ENCODE measurements around the gene ADCY4.

The ADCY4 gene

DNA sequence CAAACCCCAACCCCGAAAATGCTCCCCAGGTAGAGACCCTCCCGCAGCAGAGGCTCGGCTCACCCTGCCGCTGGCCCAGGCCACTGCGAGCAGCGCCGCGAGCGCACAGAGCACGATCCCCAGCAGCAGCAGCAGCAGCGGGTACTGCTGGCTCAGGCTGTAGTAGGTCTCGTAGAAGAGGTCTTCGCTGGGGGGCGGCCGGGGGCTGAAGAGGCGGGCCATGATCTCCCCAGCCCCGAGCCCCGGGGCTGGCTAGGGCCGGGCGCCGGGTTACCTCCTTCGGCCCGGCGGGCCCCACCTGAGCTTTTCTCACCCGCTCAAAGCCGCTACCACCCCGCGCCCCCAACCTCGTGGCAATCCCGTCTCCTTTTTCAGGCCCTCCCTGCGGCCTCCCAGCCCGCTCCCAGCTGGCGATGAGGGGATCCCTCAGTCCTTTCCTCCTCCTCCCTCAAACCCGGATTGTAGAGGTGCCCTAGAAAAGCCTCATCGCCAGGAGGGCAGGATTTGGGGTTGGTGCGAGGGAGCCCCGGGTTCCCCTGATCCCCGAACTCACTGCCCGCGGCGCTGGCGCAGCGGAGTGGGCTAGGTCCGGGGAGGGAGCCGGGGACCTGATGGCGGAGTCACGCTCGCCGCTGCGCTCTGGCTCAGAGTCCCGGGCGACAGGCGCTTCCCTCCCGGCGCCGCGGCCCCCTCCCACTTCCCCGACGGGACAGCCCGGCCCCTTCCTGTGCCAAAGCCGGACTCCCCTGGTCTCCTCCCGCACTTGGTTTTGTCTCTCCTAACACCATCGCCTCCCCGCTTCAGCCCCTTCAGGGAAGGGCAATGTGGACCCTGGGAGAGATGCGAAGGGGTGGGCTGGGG is at the start of gene ADCY4:
TSS of gene ADCY4 (minus strand) at position 641 of the 861 bp plus-strand sequence. CDS start at position 222, 419 bp downstream.
- in situ Hi-C loops (cut with HindIII; ENCODE audit: low sequenced_read_pairs) = loop anchor here (10.0 kb wide), 1 partner anchor 100 kb away; no protein-coding TSS in a partner anchor
- TF ChIP-seq CTCF (IDR thresholded peaks at IDR 0.05; ENCODE audit: low read depth, low read length) = no peak
- H3K4me3 ChIP-seq (ENCODE audit: low read depth, low read length) = peak within 1 kb of the TSS; percentile 17
- no peak for DNase-seq (ENCODE audit: low read depth, low spot score)

- no peak for DNase-seq (ENCODE audit: low read depth, low spot score)
- no peak for TF ChIP-seq CTCF (IDR thresholded peaks at IDR 0.05; ENCODE audit: low read depth, low read length)
- H3K4me3 ChIP-seq (ENCODE audit: low read depth, low read length) = no peak overlapping the region
- in situ Hi-C loops (cut with HindIII; ENCODE audit: low sequenced_read_pairs) = no loop called here
These were observed 49.3 kb upstream of the ADCY4 start for GRCh38 chr14:24384169-24384568.

DNA sequence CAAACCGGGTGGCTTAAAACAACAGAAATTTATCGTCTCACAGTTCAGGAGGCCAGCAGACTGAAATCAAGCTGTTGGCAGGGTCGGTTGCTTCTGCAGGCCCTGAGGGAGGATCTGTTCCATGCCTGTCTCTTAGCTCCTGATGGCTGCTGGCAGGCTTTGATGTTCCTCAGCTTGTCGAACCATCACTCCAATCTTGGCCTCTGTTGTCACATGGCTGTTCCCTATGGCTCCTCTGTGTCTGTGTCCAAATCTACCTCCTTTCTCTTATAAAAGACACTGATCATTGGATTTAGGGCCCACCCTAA is 47.1 kb upstream of the ADCY4 start:
- H3K4me3 ChIP-seq (ENCODE audit: low read depth, low read length) = no peak overlapping the region
- in situ Hi-C loops (cut with HindIII; ENCODE audit: low sequenced_read_pairs) = no loop called here
- DNase-seq (ENCODE audit: low read depth, low spot score) = no peak
- TF ChIP-seq CTCF (IDR thresholded peaks at IDR 0.05; ENCODE audit: low read depth, low read length) = no peak

- H3K4me3 ChIP-seq (ENCODE audit: low read depth, low read length) = no peak overlapping the region
- TF ChIP-seq CTCF (IDR thresholded peaks at IDR 0.05; ENCODE audit: low read depth, low read length) = no peak
- in situ Hi-C loops (cut with HindIII; ENCODE audit: low sequenced_read_pairs) = no loop called here
- DNase-seq (ENCODE audit: low read depth, low spot score) = no peak
These were observed 46.6 kb upstream of the ADCY4 start for GRCh38 chr14:24381363-24382063.

- DNase-seq (ENCODE audit: low read depth, low spot score) = no peak
- in situ Hi-C loops (cut with HindIII; ENCODE audit: low sequenced_read_pairs) = no loop called here
- H3K4me3 ChIP-seq (ENCODE audit: low read depth, low read length) = no peak overlapping the region
- TF ChIP-seq CTCF (IDR thresholded peaks at IDR 0.05; ENCODE audit: low read depth, low read length) = no peak
These were observed 45.2 kb upstream of the ADCY4 start for GRCh38 chr14:24379907-24380730.

Measured in astrocyte of the spinal cord (primary cell).